C4-2B (cell line): ENCODE measurements around the gene RASGEF1C.

Experiments
- ZFX ChIP-seq: fragments of 450-650 bp; IDR thresholded peaks from 2 replicates; pipeline ENCODE4 v1.6.1; 2017
- TF ChIP-seq, protein P1 (sequence below): fragments of 450-650 bp; conservative IDR thresholded peaks from 2 replicates; pipeline ENCODE4 v1.5.1; 2017; ENCODE audit warnings: mild to moderate bottlenecking

GRCh38 chr5:180102636-180103035 lies 106.4 kb downstream of the RASGEF1C start:
- TF ChIP-seq, protein P1, sequence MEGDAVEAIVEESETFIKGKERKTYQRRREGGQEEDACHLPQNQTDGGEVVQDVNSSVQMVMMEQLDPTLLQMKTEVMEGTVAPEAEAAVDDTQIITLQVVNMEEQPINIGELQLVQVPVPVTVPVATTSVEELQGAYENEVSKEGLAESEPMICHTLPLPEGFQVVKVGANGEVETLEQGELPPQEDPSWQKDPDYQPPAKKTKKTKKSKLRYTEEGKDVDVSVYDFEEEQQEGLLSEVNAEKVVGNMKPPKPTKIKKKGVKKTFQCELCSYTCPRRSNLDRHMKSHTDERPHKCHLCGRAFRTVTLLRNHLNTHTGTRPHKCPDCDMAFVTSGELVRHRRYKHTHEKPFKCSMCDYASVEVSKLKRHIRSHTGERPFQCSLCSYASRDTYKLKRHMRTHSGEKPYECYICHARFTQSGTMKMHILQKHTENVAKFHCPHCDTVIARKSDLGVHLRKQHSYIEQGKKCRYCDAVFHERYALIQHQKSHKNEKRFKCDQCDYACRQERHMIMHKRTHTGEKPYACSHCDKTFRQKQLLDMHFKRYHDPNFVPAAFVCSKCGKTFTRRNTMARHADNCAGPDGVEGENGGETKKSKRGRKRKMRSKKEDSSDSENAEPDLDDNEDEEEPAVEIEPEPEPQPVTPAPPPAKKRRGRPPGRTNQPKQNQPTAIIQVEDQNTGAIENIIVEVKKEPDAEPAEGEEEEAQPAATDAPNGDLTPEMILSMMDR, result no peak
- no peak for TF ChIP-seq ZFX
